K562 (cell line): ENCODE results near the gene SPSB1. TPM values are rescaled to one million over a fixed set of nuclear protein-coding genes. Genes with fewer than 3 reads are reported as not detected.
"Not testable (repeated sequence)": the region's sequence is repeated elsewhere in the genome, so short reads cannot be mapped to it uniquely, and the experiment has no call there.

Source experiments
- ARID1B ChIP-seq: fragments of 450-650 bp; IDR thresholded peaks from 2 replicates; pipeline ENCODE4 v1.6.1; 2016; ENCODE audit warnings: antibody characterized with exemption, mild to moderate bottlenecking, inconsistent platforms
- ATF1 ChIP-seq, 2 experiments: fragments of 450-650 bp in 1 of 2; IDR thresholded peaks; 2 replicates each; pipeline ENCODE4 v1.6.1; 2016; ENCODE audit warnings: missing compliant biosample characterization in 1 of 2, missing genetic modification characterization in 1 of 2
- C11orf30 ChIP-seq: fragments of 450-650 bp; IDR thresholded peaks from 2 replicates; pipeline ENCODE4 v1.6.1; 2016; ENCODE audit warnings: low read depth, mild to moderate bottlenecking
- CREB3 ChIP-seq: fragments of 450-650 bp; conservative IDR thresholded peaks from 2 replicates; pipeline ENCODE4 v1.6.1; 2016; ENCODE audit warnings: missing genetic modification characterization, low read depth, mild to moderate bottlenecking, missing compliant biosample characterization, moderate library complexity
- E2F6 ChIP-seq, 2 experiments: IDR thresholded peaks; 2 replicates each; pipeline ENCODE4 v1.6.1; 2011; ENCODE audit warnings: borderline replicate concordance in 1 of 2, control low read depth in 1 of 2, low read depth in 1 of 2, low read length in 1 of 2, mild to moderate bottlenecking in 1 of 2, mixed read lengths in 1 of 2, moderate library complexity in 1 of 2; ENCODE audit not compliant: insufficient read depth in 1 of 2, insufficient read length in 1 of 2, poor library complexity in 1 of 2, severe bottlenecking in 1 of 2; ENCODE audit errors: extremely low read depth in 1 of 2
- FOSL1 ChIP-seq: fragments of 200-800 bp; sonication (Bioruptor generic); conservative IDR thresholded peaks from 2 replicates; pipeline ENCODE4 v1.6.1; 2016; ENCODE audit warnings: missing genetic modification characterization, missing compliant biosample characterization
- FOXK2 ChIP-seq, 2 experiments: fragments of 450-650 bp; IDR thresholded peaks in 1 of 2; conservative IDR thresholded peaks in 1 of 2; 2 replicates each; pipeline ENCODE4 v1.6.1; 2016; ENCODE audit warnings: low read depth in 2 of 2, mild to moderate bottlenecking in 1 of 2
- LEF1 ChIP-seq: fragments of 450-650 bp; IDR thresholded peaks from 2 replicates; pipeline ENCODE4 v1.6.1; 2016; ENCODE audit warnings: mild to moderate bottlenecking
- MXD1 ChIP-seq: fragments of 250-450 bp; sonication (Bioruptor Pico); IDR thresholded peaks from 2 replicates; pipeline ENCODE4 v1.8.0; 2021; ENCODE audit warnings: borderline replicate concordance, mild to moderate bottlenecking, moderate library complexity; ENCODE audit not compliant: poor library complexity, severe bottlenecking
- NFE2L1 ChIP-seq: fragments of 450-650 bp; IDR thresholded peaks from 2 replicates; pipeline ENCODE4 v1.6.1; 2016; ENCODE audit warnings: missing genetic modification characterization, low read depth, mild to moderate bottlenecking, missing compliant biosample characterization, moderate library complexity, borderline replicate concordance
- RBFOX2 ChIP-seq: fragments of 200-400 bp; formaldehyde crosslinking; IDR thresholded peaks from 2 replicates; pipeline ENCODE4 v1.6.1; 2017; ENCODE audit warnings: low read depth, mild to moderate bottlenecking, low read length, moderate library complexity
- RCOR1 ChIP-seq, 2 experiments: IDR thresholded peaks; 2 replicates each; pipeline ENCODE4 v1.6.1; 2012; ENCODE audit warnings: low read depth in 2 of 2, low read length in 2 of 2, borderline replicate concordance in 1 of 2, improper control_type of control experiment in 1 of 2
- TCF3 ChIP-seq: sonication (generic); formaldehyde crosslinking; IDR thresholded peaks from 2 replicates; pipeline ENCODE4 v1.4.0; 2020; ENCODE audit warnings: mild to moderate bottlenecking, missing genetic modification reagents
- TEAD1 ChIP-seq, 2 experiments: fragments of 450-650 bp in 1 of 2; sonication (generic) in 1 of 2; formaldehyde crosslinking; IDR thresholded peaks; 2 replicates each; pipeline versions ENCODE4 v1.4.0 to v1.8.0; 2020 to 2022; ENCODE audit warnings: mild to moderate bottlenecking in 2 of 2, missing genetic modification reagents in 1 of 2
- TRIM24 ChIP-seq, 2 experiments: fragments of 450-650 bp; IDR thresholded peaks; 2 replicates each; pipeline ENCODE4 v1.6.1; 2016
- ZNF24 ChIP-seq: fragments of 450-650 bp; IDR thresholded peaks from 2 replicates; pipeline ENCODE4 v1.6.1; 2016
- ZNF316 ChIP-seq: fragments of 450-650 bp; IDR thresholded peaks from 2 replicates; pipeline ENCODE4 v1.6.1; 2016
- ZNF589 ChIP-seq: fragments of 200-800 bp; sonication (Bioruptor generic); IDR thresholded peaks from 2 replicates; pipeline ENCODE4 v1.6.1; 2016; ENCODE audit warnings: low read depth, missing genetic modification characterization, missing compliant biosample characterization
- ZNF644 ChIP-seq: fragments of 200-800 bp; sonication (Bioruptor generic); IDR thresholded peaks from 2 replicates; pipeline ENCODE4 v1.6.1; 2016; ENCODE audit warnings: low read depth, missing genetic modification characterization, missing compliant biosample characterization
- polyA plus RNA-seq, 8 experiments: library from polyadenylated mRNA; depleted of rRNA in 4 of 8; stranded (reverse) in 5 of 8; unstranded in 3 of 8; fragments of >200 nt; fragmentation: Nextera tagmentation in 2 of 8; fragmentation: Illumina TruSeq in 1 of 8; extraction: Ambion mirVana in 2 of 8; extraction: Trizol in 1 of 8; gene quantifications; 2 replicates each; pipeline versions ENCODE4 v1.2.1 to v1.2.3, GENCODE V29; 2011 to 2014; ENCODE audit warnings: inconsistent platforms in 1 of 8, missing spikeins in 1 of 8
- total RNA-seq, 7 experiments: library from RNA; depleted of rRNA in 6 of 7; stranded (reverse); fragments of >200 nt in 6 of 7; fragmentation: Illumina TruSeq in 2 of 7; extraction: Trizol in 2 of 7; gene quantifications; 2 replicates each; pipeline versions ENCODE4 v1.2.1 to v1.2.3, GENCODE V29; 2011 to 2021; ENCODE audit warnings: low replicate concordance in 1 of 7
- TF ChIP-seq, protein P1 (sequence below): sonication (generic); formaldehyde crosslinking; IDR thresholded peaks from 2 replicates; pipeline ENCODE4 v1.9.0; 2022; ENCODE audit warnings: mild to moderate bottlenecking, missing genetic modification reagents
- TF ChIP-seq, protein P2 (sequence below): fragments of 450-650 bp; IDR thresholded peaks from 2 replicates; pipeline ENCODE4 v1.6.1; 2014; ENCODE audit warnings: low read depth, mild to moderate bottlenecking, moderate library complexity, borderline replicate concordance

SPSB1 gene
- total and polyA plus RNA-seq, 9 of the 15 experiments (the other 6 are each of a cell fraction or from before 2014, with no cell fraction given): 0.06 to 0.35 (median 0.14) TPM; not detected in 6

GRCh38 chr1:9299571-9300541, 7.2 kb downstream of the SPSB1 start (continued):
- peak; percentile 59; the same call in 1 of the 2 replicates for TF ChIP-seq ZNF644
- TF ChIP-seq RBFOX2: 0 out of 2 replicates have a peak, but pooled peaks have one; percentile 16
- 0 out of 4 replicates have a peak, but pooled peaks of 1 of the 2 experiments have one; percentile 28 for TF ChIP-seq RCOR1 (IDR thresholded peaks at IDR 0.05; ENCODE audit: borderline replicate concordance in 1 of 2, low read depth in 2 of 2, low read length in 2 of 2)
- peak; percentile 80 for TF ChIP-seq LEF1
- TF ChIP-seq NFE2L1: peak; percentile 95
- TF ChIP-seq MXD1 (CRISPR knock-in tag): peak; percentile 24
- peak; percentile 35; the same call in 1 of the 2 replicates for TF ChIP-seq ZNF24
- peak; percentile 62 to 63 for TF ChIP-seq E2F6 (IDR thresholded peaks at IDR 0.05; ENCODE audit: borderline replicate concordance in 1 of 2, extremely low read depth in 1 of 2, insufficient read depth in 1 of 2, insufficient read length in 1 of 2, low read depth in 1 of 2, low read length in 1 of 2, poor library complexity in 1 of 2, severe bottlenecking in 1 of 2)
- TF ChIP-seq FOSL1: peak; percentile 77
- peak; percentile 79 for TF ChIP-seq ARID1B
- 0 out of 2 replicates have a peak, but pooled peaks have one; percentile 3 for TF ChIP-seq TCF3 (CRISPR knock-in tag)
- TF ChIP-seq ZNF316: peak; percentile 97
- peak; percentile 66 for TF ChIP-seq CREB3 (tag)
- peak; percentile 34 to 62; a peak in 1 of 4 replicates for TF ChIP-seq TRIM24 (IDR thresholded peaks at IDR 0.05)
- peak; percentile 97 for TF ChIP-seq C11orf30
- TF ChIP-seq, protein P1, sequence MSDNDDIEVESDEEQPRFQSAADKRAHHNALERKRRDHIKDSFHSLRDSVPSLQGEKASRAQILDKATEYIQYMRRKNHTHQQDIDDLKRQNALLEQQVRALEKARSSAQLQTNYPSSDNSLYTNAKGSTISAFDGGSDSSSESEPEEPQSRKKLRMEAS (CRISPR knock-in tag): peak; percentile 61
- TF ChIP-seq, protein P2, sequence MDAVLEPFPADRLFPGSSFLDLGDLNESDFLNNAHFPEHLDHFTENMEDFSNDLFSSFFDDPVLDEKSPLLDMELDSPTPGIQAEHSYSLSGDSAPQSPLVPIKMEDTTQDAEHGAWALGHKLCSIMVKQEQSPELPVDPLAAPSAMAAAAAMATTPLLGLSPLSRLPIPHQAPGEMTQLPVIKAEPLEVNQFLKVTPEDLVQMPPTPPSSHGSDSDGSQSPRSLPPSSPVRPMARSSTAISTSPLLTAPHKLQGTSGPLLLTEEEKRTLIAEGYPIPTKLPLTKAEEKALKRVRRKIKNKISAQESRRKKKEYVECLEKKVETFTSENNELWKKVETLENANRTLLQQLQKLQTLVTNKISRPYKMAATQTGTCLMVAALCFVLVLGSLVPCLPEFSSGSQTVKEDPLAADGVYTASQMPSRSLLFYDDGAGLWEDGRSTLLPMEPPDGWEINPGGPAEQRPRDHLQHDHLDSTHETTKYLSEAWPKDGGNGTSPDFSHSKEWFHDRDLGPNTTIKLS: peak; percentile 36; the same call in 1 of the 2 replicates
- TF ChIP-seq TEAD1 (CRISPR knock-in tag; IDR thresholded peaks at IDR 0.05): peak; percentile 77 to 96
- 0 out of 4 replicates have a peak, but pooled peaks of 1 of the 2 experiments have one; percentile 37 for TF ChIP-seq FOXK2 (conservative IDR thresholded peaks at IDR 0.05 in 1 of 2, IDR thresholded peaks at IDR 0.05 in 1 of 2; ENCODE audit: low read depth in 2 of 2)
- not testable (repeated sequence) for TF ChIP-seq ATF1 (CRISPR knock-in tag; IDR thresholded peaks at IDR 0.05)
- TF ChIP-seq ATF1 (tag; IDR thresholded peaks at IDR 0.05): peak; percentile 40; the same call in 1 of the 2 replicates
- TF ChIP-seq ZNF589 (CRISPR knock-in tag): peak; percentile 80; the same call in 1 of the 2 replicates
